Fibroblast of peridontal ligament (primary cell): Measurements from ENCODE around the gene NEAT1.

Experiments used
- DNase-seq: peaks from one replicate; pipeline ENCODE4 v3.0.0-alpha.2; 2010; ENCODE audit errors: extremely low read depth

Gene NEAT1

GRCh38 chr11:65389294-65389980, 33.2 kb upstream of the NEAT1 start:
- no peak for DNase-seq

- peak; percentile 11 for DNase-seq
Measured at GRCh38 chr11:65390099-65390941, 32.3 kb upstream of the NEAT1 start.

- DNase-seq, result peak; percentile 20
Measured at GRCh38 chr11:65390996-65391395, 31.6 kb upstream of the NEAT1 start.

GRCh38 chr11:65392186-65392829, 30.3 kb upstream of the NEAT1 start:
- DNase-seq, result no peak

- no peak for DNase-seq
Measured at GRCh38 chr11:65392899-65393298, 29.7 kb upstream of the NEAT1 start.

GRCh38 chr11:65393513-65394079, 29.0 kb upstream of the NEAT1 start:
- no peak for DNase-seq

GRCh38 chr11:65394125-65394536, 28.5 kb upstream of the NEAT1 start:
- no peak for DNase-seq

GRCh38 chr11:65395961-65396530, 26.6 kb upstream of the NEAT1 start:
- no peak for DNase-seq

GRCh38 chr11:65396769-65397745, 25.5 kb upstream of the NEAT1 start:
- no peak for DNase-seq

- no peak for DNase-seq
Measured at GRCh38 chr11:65398362-65398910, 24.2 kb upstream of the NEAT1 start.

- no peak for DNase-seq
Measured at GRCh38 chr11:65399249-65399648, 23.3 kb upstream of the NEAT1 start.

- no peak for DNase-seq
Measured at GRCh38 chr11:65399845-65400244, 22.8 kb upstream of the NEAT1 start.

GRCh38 chr11:65400307-65401072, 22.1 kb upstream of the NEAT1 start:
- DNase-seq, result no peak

GRCh38 chr11:65401073-65401802, 21.4 kb upstream of the NEAT1 start:
- no peak for DNase-seq

GRCh38 chr11:65401803-65402248, 20.8 kb upstream of the NEAT1 start:
- no peak for DNase-seq

GRCh38 chr11:65402790-65403189, 19.8 kb upstream of the NEAT1 start:
- no peak for DNase-seq

- DNase-seq, result no peak
Measured at GRCh38 chr11:65403607-65404121, 18.9 kb upstream of the NEAT1 start.

- DNase-seq, result no peak
Measured at GRCh38 chr11:65404210-65404609, 18.4 kb upstream of the NEAT1 start.
